Body of pancreas (tissue), 4 donors: ENCODE data around the gene OSCP1. TPM values are rescaled to one million over a fixed set of nuclear protein-coding genes. Genes with fewer than 3 reads are reported as not detected.

ENCODE experiments used
- ATAC-seq: fragments of 150-250 bp; one replicate; pipeline ENCODE4 v1.9.1; 2016
- DNase-seq, 4 donors: peaks; one replicate each; pipeline ENCODE4 v3.0.0-alpha.2; 2019
- H3K27ac ChIP-seq, 4 donors: fragments of 200-600 bp; sonication (generic); 1 replicate in 3 of 4; 2 replicates in 1 of 4; pipeline versions ENCODE4 v1.5.1 to v1.6.1; 2016 to 2019; ENCODE audit warnings: mild to moderate bottlenecking in 1 of 4, mixed read lengths in 1 of 4, moderate library complexity in 1 of 4
- H3K27me3 ChIP-seq, 2 donors: fragments of 200-600 bp; sonication (generic); one replicate each; pipeline ENCODE4 v1.6.0; 2016; ENCODE audit warnings: mild to moderate bottlenecking in 1 of 2
- H3K36me3 ChIP-seq, 2 donors: fragments of 200-600 bp; sonication (generic); replicated peaks in 1 of 2; 2 replicates each; pipeline ENCODE4 v1.5.1; 2016; ENCODE audit warnings: low read depth in 2 of 2; ENCODE audit not compliant: insufficient read depth in 1 of 2
- H3K4me1 ChIP-seq: fragments of 200-600 bp; sonication (generic); one replicate; pipeline ENCODE4 v1.6.0; 2016
- H3K4me3 ChIP-seq, 2 donors: fragments of 200-600 bp; sonication (generic); 1 replicate in 1 of 2; 2 replicates in 1 of 2; pipeline ENCODE4 v1.5.1; 2016 to 2019
- H3K9me3 ChIP-seq, 3 donors: fragments of 200-600 bp; sonication (generic); 1 replicate in 2 of 3; 2 replicates in 1 of 3; pipeline ENCODE4 v1.5.1; 2016
- CTCF ChIP-seq, 7 experiments: fragments of 450-650 bp in 4 of 7; fragments of 200-600 bp in 3 of 7; sonication (generic) in 3 of 7; IDR thresholded peaks; one replicate each; pipeline ENCODE4 v1.5.1; 2016 to 2019; ENCODE audit warnings: antibody characterized with exemption in 7 of 7
- POLR2A ChIP-seq, 3 donors: fragments of 450-650 bp; IDR thresholded peaks; one replicate each; pipeline ENCODE4 v1.6.1; 2016; ENCODE audit warnings: antibody characterized with exemption in 3 of 3, mild to moderate bottlenecking in 2 of 3
- WGBS, 2 donors: methylation state at CpG; one replicate each; pipeline ENCODE4 v1.1.5; 2017; 5-methylcytosine and 5-hydroxymethylcytosine counted together
- intact Hi-C: fragments of 100-400 bp; cut with DNase I; formaldehyde crosslinking; loops from one replicate; pipeline ENCODE4 v1.15.1; 2023
- total RNA-seq, 2 donors: library from RNA; depleted of rRNA; stranded (reverse); fragments of >200 nt; gene quantifications; one replicate each; pipeline ENCODE4 v1.1.0, GENCODE V29; 2016

OSCP1 gene
- total RNA-seq, 2 donors from 2014 or later, result 2.0 to 3.9 TPM

GRCh38 chr1:36386265-36387140, 63.7 kb downstream of the OSCP1 start:
- Histone ChIP-seq H3K4me3 (peak overlapping the region; percentile 6), H3K36me3 (no peaks in the 10 kb centered on the region), H3K9me3 (no peaks in the 10 kb centered on the region), H3K27me3 (no peaks in the 10 kb centered on the region), H3K27ac (peak overlapping the region; percentile 99 to 100 (median 99)), H3K4me1 (peaks cover 44% of the 10 kb centered on the region)
- ATAC-seq, result peak; percentile 68
- 0% methylated on average over 12 to 14 of the region's 14 CpGs for WGBS, 2 donors
- TF ChIP-seq POLR2A (IDR thresholded peaks at IDR 0.05), result peak; percentile 78 to 90 (median 89)
- no peak for TF ChIP-seq CTCF (IDR thresholded peaks at IDR 0.05)
- peak; percentile 87 to 98 (median 92) for DNase-seq
- intact Hi-C loops, result no loop called here

GRCh38 chr1:36385410-36386264, 64.6 kb downstream of the OSCP1 start, which contains the start of gene STK40:
Gene STK40 (minus strand): TSS chr1:36385924. CDS start chr1:36361332, 24,592 bp downstream.
- TF ChIP-seq CTCF (IDR thresholded peaks at IDR 0.05) (no peak), POLR2A (IDR thresholded peaks at IDR 0.05) (peak in 2 of 3 donors; percentile 56 to 92)
- H3K4me3 ChIP-seq, result peak within 1 kb of the TSS; percentile 71 to 97
- H3K27ac ChIP-seq, result peak within 1 kb of the TSS; percentile 99 to 100 (median 99)
- DNase-seq (peak; percentile 98 to 99 (median 99)), ATAC-seq (peak; percentile 85)
- no peaks in the 10 kb centered on the region for H3K36me3 ChIP-seq
- intact Hi-C loops, result no loop called here
- H3K4me1 ChIP-seq, result peaks cover 53% of the 10 kb centered on the region
- no peaks in the 10 kb centered on the region for H3K9me3 ChIP-seq
- 0 to 1% methylated on average over 15 to 41 of the region's 82 CpGs for WGBS, 2 donors
- no peaks in the 10 kb centered on the region for H3K27me3 ChIP-seq

- no peaks in the 10 kb centered on the region for H3K36me3 ChIP-seq
- TF ChIP-seq CTCF (IDR thresholded peaks at IDR 0.05) (no peak), POLR2A (IDR thresholded peaks at IDR 0.05) (peak; percentile 88 to 97 (median 95))
- H3K9me3 ChIP-seq, result no peaks in the 10 kb centered on the region
- peak overlapping the region; percentile 99 to 100 (median 99) for H3K27ac ChIP-seq
- intact Hi-C loops, result no loop called here
- DNase-seq, result peak; percentile 92 to 96 (median 95)
- 0 to 3% methylated on average over 11 to 25 of the region's 25 CpGs for WGBS, 2 donors
- peak overlapping the region; percentile 71 to 97 for H3K4me3 ChIP-seq
- peaks cover 62% of the 10 kb centered on the region for H3K4me1 ChIP-seq
- ATAC-seq, result peak; percentile 47
- H3K27me3 ChIP-seq, result no peaks in the 10 kb centered on the region
Observed at GRCh38 chr1:36384542-36385409, 65.5 kb downstream of the OSCP1 start.

GRCh38 chr1:36383240-36383639, 67.0 kb downstream of the OSCP1 start:
- no peaks in the 10 kb centered on the region for H3K9me3 ChIP-seq
- H3K27me3 ChIP-seq, result no peaks in the 10 kb centered on the region
- peak; percentile 34 for ATAC-seq
- whole genome bisulfite sequencing, 2 donors, result 38 to 46% methylated on average over 3 to 4 of the region's 4 CpGs
- no peak overlapping the region for H3K4me3 ChIP-seq
- peak in 1 of 7 experiments; percentile 4 for TF ChIP-seq CTCF (IDR thresholded peaks at IDR 0.05)
- TF ChIP-seq POLR2A (IDR thresholded peaks at IDR 0.05), result peak in 2 of 3 donors; percentile 31 to 33
- peak; percentile 84 to 93 (median 92) for DNase-seq
- no peaks in the 10 kb centered on the region for H3K36me3 ChIP-seq
- peaks cover 76% of the 10 kb centered on the region for H3K4me1 ChIP-seq
- H3K27ac ChIP-seq, result peak overlapping the region; percentile 48 to 100 (median 99)
- intact Hi-C loops, result no loop called here
